GM19324 (cell line): Measurements from ENCODE around the gene G6PD.
"Not testable (repeated sequence)": the region's sequence is repeated elsewhere in the genome, so short reads cannot be mapped to it uniquely, and the experiment has no call there.

Experiments
- ATAC-seq: cut with Tn5 transposase; IDR thresholded peaks from one replicate; pipeline ENCODE4 v1.9.1; 2021; ENCODE audit warnings: mild to moderate bottlenecking, moderate library complexity; ENCODE audit not compliant: unreplicated experiment, low FRiP score

G6PD gene

DNA sequence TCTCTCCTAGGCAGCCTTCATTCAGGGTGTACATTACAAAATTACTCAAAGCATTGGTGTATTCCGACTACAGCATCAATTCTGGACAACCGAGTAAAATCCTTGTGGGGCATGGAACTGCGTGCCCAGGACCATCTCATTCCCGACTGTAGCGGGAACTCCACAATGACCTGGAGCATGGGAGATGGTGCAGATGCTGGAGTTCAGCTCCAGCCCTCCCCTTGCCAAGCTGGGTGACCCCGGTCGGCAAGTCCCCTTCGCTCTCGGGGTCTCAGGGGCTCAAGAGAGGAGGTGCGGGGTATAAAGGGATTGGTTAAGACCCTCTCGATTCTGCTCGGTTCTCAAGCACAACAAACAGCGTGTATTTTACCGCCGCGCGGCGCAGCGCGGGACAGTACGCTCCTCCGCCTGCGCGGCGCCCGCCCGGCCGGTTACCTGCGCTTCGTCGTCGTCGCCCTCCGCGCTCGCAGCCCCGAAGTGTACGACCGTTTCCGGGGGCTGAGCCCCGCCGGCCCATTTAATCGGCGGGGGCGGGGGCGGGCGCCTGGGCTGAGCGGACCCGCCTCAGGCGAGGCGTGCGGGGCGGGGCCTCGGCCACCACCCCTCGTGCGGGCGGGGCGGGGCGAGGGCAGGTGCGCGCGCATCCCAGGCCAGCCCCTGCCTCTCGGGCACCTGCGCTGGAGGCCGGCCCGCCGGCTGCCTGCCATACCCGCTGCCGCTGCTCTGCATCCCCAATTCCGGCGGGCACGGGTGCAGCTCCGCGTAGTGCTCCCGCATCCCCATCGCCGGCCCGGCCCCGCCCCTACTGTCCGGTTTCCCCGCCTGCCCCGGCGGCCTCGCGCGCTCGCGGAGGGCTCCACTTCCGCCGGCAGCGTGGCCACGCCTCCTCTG, at the start of gene G6PD:
G6PD (minus strand) TSS at position 493 of the 891 bp plus-strand sequence. CDS start 691 bp downstream, outside the sequence.
- ATAC-seq, result peak; percentile 66

DNA sequence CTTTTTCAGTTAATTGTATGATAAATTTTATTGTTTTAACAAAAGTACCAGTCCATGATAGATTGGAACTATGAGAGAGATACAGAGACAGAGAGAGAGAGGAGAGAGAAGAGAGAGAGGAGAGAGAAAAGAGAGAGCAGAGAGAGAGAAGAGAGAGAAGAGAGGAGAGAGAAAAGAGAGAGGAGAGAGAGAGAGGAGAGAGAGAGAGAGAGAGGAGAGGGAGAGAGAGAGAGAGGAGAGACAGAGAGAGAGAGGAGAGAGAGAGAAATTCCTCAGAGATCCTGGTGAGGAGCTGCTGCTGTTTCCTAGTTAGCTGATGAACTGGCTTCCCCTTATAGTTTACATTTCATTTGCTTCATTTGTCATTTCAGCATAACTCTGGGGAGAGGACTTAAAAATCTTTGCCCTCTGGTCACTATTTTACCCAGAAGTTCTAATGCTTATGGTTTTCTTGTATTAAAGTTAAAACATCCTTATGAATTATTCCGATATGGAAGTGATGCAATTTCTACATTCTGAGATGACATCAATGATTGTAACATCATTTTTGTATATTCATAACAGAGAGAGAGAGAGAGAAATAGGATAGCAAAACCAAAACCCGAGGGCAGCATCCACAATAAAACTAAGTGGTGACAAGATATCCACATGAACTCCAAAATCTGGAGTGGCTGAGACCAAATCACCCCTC, 49.1 kb upstream of the G6PD start:
- no peak for ATAC-seq

DNA sequence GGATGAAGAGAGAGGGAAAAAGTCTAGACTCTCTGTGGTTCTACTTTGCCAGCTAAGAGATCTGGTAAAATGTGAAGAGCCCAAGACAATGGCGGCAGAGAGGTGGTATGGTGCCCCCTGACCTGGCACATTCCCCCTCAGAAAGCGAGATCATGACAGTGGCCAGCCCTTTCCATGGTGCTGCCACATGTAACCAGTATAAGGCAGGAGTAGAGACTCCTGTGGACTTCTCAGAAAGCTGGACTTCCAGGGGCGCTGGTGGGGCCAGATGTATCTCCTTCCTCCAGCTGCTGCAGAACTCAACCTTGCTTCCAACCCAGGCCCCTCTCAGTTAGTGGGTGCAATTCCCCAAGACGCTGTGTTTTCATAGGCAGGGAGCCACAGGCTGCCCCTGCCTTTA, 47.8 kb upstream of the G6PD start:
- ATAC-seq, result no peak

DNA sequence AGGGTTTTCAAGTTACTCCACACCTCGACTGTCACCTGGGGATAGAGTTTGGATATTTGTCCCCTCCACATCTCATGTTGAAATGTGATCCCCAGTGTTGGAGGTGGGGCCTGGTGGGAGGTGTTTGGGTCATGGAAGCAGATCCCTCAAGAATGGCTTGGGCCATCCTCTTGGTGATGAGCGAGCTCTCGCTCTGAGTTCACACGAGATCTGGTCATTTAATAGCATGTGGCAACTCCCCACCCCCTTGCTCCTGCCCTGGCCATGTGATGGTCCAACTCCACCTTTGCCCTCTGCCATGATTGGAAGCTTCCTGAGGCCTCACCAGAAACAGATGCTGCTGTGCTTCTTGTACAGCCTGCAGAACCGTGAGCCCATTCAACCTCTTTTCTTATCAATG, 46.6 kb upstream of the G6PD start:
- no peak for ATAC-seq

DNA sequence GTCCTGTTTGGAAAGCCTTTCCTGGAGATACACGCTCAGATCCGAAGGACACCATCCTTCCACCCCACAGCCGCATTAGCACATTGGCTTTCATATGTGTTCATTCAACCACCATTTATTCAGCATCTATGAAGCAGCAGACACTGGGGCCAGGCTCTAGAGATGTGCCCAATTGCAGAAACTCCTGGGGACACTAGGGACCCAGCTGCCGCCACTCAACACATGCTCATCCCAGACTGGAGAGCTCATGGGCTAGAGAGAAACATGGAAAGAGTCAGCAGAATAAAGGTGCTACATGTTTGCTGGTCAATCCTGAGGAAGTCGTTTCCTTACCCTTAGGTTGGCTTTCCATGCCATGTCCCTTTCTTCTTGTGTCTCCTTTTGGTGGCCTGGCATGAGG, 45.9 kb upstream of the G6PD start:
- ATAC-seq, result no peak

DNA sequence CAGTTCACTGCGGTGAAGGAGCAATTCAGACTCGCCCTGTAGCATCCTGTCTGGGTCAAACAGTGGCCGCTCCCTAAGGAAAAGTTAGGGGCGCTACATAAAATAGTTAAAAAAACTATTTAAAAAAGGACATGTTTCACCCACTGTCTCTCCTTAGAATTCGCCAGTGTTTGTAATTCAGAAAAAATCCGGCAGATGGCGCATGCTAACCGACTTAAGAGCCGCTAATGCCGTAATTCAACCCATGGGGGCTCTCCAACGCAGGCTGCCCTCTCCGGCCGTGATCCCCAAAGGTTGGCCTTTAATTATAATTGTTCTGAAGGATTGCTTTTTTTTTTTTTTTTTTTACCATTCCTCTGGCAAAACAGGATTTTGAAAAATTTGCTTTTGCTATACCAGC, 43.8 kb upstream of the G6PD start:
- ATAC-seq, result not testable (repeated sequence)

DNA sequence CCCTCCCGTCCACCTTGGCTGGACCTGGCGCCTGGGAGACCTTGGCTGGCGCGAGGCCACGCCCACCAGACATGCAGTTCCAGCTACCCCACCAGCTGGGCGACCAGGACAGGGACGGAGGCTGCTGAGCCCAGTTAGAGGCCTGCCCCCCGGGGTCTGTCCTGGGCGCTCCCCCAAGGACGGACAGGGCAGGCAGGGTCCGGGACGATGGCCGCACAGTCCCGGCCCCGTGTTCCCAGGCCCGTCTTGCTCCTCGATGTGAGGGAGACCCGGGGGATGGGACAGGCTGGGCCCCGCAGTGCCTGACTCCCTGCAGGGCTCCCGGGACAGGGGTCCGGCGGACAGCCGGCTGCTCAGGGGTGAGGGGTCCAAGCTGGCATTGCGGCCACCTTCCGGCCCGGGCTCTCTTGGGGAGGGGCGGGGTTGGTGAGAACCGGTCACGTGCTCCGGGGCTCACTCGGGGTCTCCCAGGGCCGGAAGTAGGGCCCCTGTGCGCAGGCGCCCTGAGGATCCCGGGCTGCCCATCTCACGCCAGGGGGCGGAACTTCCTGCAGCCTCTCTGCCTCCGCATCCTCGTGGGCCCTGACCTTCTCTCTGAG, 38.0 kb upstream of the G6PD start, which contains the start of gene CTAG1A:
CTAG1A (plus strand) TSS at position 549 of the 599 bp plus-strand sequence. CDS start 74 bp downstream, outside the sequence.
- not testable (repeated sequence) for ATAC-seq

DNA sequence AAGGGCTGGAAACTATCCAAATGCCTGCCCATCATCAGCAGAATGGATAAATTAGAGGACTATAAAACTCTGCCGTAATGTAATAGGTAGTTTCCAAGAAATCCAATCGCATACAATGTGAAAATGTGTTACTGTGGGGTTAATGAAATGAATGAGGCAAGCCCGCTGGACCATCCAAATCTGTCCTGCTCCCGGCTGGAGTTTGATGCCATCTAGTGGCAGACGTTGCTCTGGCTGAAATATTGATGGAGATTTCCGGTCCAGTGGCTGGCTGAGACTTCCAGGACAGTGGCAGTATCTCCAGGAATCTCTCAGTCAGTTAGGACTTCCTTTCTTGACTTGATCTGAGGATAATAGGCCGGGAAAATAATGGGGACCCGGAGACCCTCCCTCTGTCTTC, 36.3 kb upstream of the G6PD start:
- not testable (repeated sequence) for ATAC-seq

DNA sequence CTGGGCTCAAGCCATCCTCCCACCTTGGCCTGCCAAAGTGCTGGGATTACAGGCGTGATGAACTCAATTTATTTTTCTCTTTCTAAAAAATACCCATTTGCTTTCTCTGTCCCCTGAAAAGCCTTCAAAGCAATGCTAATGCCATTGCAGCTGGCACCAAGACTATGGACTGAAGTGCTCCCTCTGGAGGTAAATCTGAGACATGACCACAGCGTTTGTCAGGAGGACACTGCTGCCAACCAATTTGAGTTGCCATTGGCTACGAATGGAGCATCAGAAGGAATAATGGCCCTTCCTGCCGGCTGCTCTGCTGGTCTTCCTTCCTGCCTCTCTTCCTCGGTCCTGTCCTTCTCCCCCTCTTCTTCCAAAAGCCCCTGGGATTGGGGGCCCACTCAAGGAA, 28.4 kb upstream of the G6PD start:
- ATAC-seq, result not testable (repeated sequence)

DNA sequence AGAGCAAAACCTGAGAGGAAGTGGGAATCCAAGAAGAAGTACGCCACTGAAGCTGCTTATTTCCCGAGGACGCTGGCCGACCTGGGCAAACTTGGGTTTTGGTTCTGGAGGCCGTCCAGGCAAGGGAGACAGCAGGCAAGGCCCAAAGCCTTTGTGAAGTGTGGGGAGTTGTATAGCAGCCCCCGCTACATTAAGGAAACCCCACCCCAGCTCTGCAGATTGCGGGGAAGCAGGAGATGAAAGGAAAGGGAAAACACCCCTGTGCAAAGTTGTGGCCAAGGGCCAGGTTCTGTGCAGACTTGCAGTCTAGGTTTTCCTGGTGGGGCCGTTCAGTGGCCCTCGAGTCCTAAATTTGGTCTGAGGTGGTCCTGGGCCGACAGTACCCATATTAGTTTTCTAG, 26.4 kb upstream of the G6PD start:
- not testable (repeated sequence) for ATAC-seq

DNA sequence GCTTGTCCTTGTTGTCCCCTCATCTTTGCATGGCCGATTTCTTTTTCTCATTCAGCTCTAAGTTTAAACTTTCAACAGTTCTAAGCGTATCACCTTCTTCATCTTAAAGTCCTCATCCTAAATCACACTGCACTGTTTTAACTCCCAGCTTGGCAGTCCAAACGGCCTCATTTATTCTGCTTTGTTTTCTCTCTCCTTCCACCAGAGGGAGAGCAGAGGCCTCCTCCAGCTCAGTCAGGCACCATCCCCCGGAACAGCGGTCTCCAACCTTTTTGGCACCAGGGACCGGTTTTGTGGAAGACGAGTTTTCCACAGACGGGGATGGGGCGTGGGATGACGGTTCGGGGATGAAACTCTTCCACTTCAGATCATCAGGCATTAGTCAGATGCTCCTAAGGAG, 23.7 kb upstream of the G6PD start:
- not testable (repeated sequence) for ATAC-seq

DNA sequence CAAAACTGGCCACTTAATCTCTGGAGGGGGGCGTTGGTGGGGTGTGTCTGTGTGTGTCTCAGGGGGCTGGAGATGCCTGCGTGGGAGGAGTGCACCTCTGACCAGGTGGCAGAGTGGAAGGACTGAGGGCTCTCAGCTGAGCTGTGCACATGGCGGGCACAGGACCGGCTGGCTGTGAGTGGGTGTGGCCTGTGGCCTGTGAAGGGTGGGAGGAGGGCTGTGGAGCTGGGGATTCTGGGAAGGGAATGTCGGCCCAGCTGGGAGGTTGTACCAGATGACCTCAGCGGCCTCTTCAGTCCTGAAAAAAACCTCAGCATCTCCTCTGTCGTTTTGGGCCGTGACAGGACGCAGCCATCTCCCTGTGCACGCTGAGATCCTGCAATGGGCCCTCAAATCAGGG, 15.6 kb upstream of the G6PD start:
- ATAC-seq, result not testable (repeated sequence)

DNA sequence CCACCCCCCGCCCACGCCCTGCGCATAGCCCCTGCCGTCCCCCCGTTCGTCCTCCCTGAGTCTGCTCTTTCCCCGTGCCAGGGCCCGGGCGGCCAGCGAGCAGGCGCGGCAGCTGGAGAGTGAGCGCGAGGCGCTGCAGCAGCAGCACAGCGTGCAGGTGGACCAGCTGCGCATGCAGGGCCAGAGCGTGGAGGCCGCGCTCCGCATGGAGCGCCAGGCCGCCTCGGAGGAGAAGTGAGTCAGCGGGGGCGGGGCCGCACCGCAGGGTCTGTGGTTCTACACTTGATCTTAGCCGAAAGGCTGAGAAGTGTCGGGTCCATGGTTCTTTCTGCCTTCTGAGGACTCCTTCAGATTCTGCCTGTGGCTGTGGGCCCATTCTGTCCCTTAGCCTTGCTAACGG, 13.7 kb upstream of the G6PD start:
- ATAC-seq, result not testable (repeated sequence)

DNA sequence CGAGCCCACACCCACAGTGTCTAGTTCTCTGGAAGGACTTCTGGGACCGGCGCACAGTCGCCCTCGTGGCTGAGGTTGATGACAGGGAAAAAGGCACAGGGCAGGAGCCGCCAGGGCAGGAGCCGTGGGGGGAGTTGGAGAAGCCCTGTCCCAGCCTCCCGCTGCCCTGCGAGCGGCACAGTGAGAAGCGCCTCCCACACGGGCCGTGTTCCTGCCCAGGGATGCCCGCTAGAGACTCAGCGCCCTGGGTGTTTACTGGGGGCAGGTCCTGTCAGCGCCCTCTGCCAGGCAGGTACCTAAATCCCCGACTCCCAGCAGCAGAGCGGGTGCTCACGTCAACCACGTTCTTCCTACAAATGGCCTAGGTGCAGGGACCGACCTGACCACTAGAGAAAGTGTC, 12.2 kb upstream of the G6PD start:
- not testable (repeated sequence) for ATAC-seq

DNA sequence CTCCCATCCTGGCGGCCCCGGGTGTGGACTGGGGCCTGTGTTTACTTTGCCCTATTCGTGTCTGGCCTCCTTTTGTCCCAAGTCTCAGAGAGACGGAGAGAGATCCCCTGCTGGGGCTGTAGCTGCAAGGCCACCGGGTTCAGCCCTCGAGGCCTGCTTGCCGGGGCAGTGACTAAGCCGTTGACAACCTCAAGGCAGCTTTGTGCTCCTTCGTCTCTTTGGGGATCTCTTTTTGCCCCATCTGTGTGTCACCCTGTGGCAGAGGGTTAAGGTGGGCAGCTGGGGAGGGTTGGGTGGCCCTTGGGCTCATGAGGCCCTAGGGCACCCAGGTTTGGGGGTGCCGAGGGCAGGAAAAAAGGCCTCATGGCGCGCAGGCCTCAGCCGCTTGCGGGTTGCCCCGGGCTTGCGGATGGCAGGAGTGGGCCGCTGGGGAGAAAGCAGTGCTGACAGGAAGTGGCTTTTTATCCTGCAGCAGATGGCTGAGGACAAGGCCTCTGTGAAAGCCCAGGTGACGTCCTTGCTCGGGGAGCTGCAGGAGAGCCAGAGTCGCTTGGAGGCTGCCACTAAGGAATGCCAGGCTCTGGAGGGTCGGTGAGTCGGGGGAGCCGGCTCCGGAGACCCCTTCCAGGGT, 11.5 kb upstream of the G6PD start:
- not testable (repeated sequence) for ATAC-seq

DNA sequence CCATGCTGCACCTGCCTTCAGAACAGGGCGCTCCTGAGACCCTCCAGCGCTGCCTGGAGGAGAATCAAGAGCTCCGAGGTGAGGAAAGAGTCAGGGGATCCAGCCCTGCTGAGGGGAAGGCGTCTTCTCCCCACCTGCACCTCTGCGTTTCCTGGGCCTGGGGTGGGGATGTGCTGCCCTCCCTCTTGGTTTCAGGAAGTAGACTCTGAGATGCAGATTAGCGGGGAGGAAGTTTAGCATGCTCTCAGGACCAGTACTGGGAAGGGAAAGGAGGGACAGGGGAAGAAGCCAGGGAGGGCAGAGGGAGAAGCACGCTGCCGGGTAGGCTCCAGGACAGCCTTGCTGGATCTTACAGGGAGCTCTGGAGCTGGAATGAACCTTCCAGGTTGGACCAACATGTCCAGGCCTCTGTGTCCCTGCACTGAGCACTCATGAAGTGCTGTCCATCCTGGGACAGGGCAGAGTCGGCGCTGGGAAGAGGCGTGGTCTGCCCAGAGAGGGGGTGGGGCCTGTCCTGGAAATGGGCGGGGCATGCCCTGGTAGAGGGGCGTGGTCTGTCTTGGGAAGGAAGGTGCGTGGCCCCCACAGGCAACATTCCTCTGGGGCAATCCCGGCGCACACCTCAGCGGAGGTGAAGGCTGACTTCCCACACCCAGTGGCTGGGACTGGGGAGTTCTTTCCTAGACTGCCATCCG, 5.6 kb upstream of the G6PD start:
- not testable (repeated sequence) for ATAC-seq

DNA sequence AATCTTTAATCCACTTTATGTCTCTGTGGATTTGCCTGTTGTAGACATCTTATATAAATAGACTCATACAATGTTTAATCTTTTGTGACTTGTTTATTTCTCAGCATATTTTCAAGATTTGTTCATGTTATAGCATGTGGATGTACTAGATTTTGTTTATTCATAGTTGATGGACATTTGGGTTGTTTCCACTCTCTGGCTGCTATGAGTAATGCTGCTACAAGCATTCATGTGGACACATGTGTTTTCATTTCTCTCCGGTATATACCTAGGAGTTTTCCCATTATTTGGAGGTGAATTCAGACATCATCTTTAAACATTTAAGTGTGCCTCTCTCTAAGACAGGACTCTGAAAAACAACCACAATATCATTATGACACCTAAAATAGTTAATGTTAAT, 3.1 kb upstream of the G6PD start:
- ATAC-seq, result no peak

DNA sequence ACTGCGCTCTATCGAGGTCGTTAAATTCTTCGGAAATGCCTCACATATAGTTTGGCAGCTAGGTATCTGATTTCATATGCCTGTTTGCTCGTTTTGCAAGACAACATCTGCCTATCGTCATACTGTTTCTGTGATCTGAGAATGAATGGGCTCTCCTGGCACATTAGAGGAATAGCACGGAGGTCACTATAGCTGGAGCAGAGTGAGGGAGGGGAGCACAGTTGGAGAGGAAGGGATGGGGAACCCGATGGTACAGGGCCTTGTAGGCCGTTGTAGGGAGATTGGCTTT, 1.3 kb upstream of the G6PD start:
- no peak for ATAC-seq

DNA sequence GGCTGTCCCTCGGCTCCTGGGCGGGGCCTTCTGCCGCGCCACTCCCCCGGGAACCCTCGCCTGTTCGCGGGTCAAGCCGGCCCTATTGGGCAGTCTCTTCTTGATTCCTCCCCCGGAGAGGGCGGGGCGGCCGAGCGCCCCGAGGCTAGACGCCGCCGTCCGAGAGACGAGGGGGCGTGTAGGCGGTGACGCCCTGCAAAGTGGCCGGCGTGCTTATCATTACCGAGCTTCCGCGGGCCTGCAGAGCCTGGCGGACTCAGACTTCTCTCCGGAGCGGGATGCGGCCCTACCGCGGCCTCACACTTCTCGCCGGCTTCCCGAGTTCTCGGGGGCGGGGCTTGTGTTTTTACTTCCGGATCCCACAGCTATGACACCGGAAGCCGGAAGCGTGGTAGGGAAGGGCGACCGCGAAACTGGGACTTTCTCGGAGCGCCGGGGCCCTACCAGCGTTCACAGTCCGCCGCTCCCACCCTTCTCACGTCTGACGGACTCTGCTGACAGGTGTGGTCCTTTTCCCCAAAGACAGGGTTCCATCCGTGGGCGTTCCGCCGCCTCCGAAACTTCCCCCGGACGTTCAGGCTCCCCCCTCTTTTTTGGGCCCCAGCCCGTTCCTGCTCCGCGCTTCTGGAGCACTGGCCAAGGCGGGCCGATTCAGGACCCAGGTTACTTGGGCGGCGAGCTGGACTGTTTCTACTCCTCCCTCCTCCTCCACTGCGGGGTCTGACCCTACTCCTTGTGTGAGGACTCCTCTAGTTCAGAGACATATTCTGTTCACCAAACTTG, 790 bp upstream of the G6PD start, which contains the start of gene IKBKG:
IKBKG (plus strand) TSS at position 376 of the 783 bp plus-strand sequence. CDS start 4,383 bp downstream, outside the sequence.
- peak; percentile 80 for ATAC-seq
